RWPE2 (cell line): ENCODE measurements around the gene CASP8AP2.

Experiments used
- ATAC-seq: fragments of 200-7000 bp; cut with Tn5 transposase; 3 replicates; pipeline ENCODE4 v1.9.1; 2021; ENCODE audit warnings: low read depth
- DNase-seq: peaks from one replicate; pipeline ENCODE4 v3.0.0-alpha.2; 2020; ENCODE audit warnings: low spot score
- H3K27ac ChIP-seq: fragments of 450-650 bp; 2 replicates; pipeline ENCODE4 v1.5.1; 2017; ENCODE audit warnings: mild to moderate bottlenecking; ENCODE audit not compliant: poor library complexity, severe bottlenecking
- H3K27me3 ChIP-seq: fragments of 250-450 bp; sonication (Bioruptor Pico); 2 replicates; pipeline ENCODE4 v1.5.1; 2021; ENCODE audit warnings: mild to moderate bottlenecking, moderate library complexity; ENCODE audit not compliant: insufficient read depth, poor library complexity, severe bottlenecking
- H3K36me3 ChIP-seq: fragments of 250-450 bp; sonication (Bioruptor Pico); 2 replicates; pipeline ENCODE4 v1.5.1; 2020; ENCODE audit warnings: low read depth, mild to moderate bottlenecking, moderate library complexity
- H3K4me1 ChIP-seq: fragments of 250-450 bp; sonication (Bioruptor Pico); 2 replicates; pipeline ENCODE4 v1.5.1; 2021; ENCODE audit warnings: mild to moderate bottlenecking, moderate library complexity; ENCODE audit not compliant: insufficient read depth, poor library complexity, severe bottlenecking
- H3K4me3 ChIP-seq: fragments of 250-450 bp; sonication (Bioruptor Pico); 2 replicates; pipeline ENCODE4 v1.5.1; 2021; ENCODE audit warnings: mild to moderate bottlenecking, moderate library complexity; ENCODE audit not compliant: severe bottlenecking
- H3K9me3 ChIP-seq: fragments of 250-450 bp; sonication (Bioruptor Pico); 2 replicates; pipeline ENCODE4 v1.5.1; 2021; ENCODE audit warnings: mild to moderate bottlenecking, moderate library complexity; ENCODE audit not compliant: severe bottlenecking
- TF ChIP-seq, protein P1 (sequence below): fragments of 450-650 bp; IDR thresholded peaks from one replicate; pipeline ENCODE4 v1.5.1; 2017; ENCODE audit warnings: mild to moderate bottlenecking, moderate library complexity; ENCODE audit not compliant: poor library complexity, severe bottlenecking

The CASP8AP2 gene

DNA sequence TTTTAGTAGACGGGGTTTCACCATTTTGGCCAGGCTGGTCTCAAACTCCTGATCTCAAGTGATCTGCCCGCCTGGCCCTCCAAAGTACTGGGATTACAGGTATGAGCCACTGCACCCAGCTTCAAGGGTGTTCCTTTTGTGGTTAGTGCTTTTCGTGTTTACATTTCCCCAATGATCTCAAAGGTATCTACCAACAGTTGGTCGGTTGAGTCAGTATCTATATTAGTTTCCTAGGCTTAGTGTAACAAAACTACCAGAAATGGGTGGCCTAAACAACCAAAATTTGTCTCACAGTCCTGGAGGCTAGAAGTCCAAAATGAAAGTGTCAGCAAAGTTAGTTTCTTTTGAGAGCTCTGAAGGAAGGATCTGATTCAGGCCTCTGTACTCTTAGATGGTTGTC, 30.1 kb downstream of the CASP8AP2 start:
- no peak for ATAC-seq
- no peaks in the 10 kb centered on the region for H3K9me3 ChIP-seq
- no peaks in the 10 kb centered on the region for H3K4me1 ChIP-seq
- peaks cover 93% of the 10 kb centered on the region for H3K36me3 ChIP-seq
- no peak overlapping the region for H3K27ac ChIP-seq
- TF ChIP-seq, protein P1, sequence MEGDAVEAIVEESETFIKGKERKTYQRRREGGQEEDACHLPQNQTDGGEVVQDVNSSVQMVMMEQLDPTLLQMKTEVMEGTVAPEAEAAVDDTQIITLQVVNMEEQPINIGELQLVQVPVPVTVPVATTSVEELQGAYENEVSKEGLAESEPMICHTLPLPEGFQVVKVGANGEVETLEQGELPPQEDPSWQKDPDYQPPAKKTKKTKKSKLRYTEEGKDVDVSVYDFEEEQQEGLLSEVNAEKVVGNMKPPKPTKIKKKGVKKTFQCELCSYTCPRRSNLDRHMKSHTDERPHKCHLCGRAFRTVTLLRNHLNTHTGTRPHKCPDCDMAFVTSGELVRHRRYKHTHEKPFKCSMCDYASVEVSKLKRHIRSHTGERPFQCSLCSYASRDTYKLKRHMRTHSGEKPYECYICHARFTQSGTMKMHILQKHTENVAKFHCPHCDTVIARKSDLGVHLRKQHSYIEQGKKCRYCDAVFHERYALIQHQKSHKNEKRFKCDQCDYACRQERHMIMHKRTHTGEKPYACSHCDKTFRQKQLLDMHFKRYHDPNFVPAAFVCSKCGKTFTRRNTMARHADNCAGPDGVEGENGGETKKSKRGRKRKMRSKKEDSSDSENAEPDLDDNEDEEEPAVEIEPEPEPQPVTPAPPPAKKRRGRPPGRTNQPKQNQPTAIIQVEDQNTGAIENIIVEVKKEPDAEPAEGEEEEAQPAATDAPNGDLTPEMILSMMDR, result no peak
- no peaks in the 10 kb centered on the region for H3K27me3 ChIP-seq
- DNase-seq, result no peak
- no peak overlapping the region for H3K4me3 ChIP-seq

DNA sequence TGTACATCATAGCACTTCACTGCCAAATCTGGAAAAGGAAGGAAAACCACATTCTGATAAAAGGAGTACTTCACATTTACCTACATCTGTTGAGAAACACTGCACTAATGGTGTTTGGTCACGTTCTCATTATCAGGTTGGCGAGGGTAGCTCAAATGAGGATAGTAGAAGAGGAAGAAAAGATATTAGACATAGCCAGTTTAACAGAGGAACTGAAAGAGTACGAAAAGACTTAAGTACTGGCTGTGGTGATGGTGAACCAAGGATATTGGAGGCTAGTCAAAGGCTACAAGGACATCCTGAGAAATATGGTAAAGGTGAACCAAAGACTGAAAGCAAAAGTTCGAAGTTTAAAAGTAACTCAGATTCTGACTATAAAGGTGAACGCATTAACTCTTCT, 32.6 kb downstream of the CASP8AP2 start:
- H3K4me3 ChIP-seq, result no peak overlapping the region
- H3K36me3 ChIP-seq, result peaks cover 91% of the 10 kb centered on the region
- H3K4me1 ChIP-seq, result no peaks in the 10 kb centered on the region
- H3K9me3 ChIP-seq, result no peaks in the 10 kb centered on the region
- no peaks in the 10 kb centered on the region for H3K27me3 ChIP-seq
- TF ChIP-seq, protein P1, result no peak
- H3K27ac ChIP-seq, result no peak overlapping the region
- DNase-seq (no peak), ATAC-seq (no peak)

DNA sequence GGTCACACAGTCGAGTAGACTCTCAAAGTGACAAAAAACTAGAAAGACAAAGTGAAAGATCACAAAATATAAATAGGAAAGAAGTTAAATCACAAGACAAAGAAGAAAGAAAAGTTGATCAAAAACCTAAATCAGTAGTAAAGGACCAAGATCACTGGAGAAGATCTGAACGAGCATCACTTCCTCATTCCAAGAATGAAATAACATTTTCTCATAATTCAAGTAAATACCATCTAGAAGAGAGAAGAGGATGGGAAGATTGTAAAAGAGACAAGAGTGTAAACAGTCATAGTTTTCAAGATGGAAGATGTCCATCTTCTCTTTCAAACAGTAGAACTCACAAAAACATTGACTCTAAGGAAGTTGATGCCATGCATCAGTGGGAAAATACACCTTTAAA, 33.0 kb downstream of the CASP8AP2 start:
- H3K9me3 ChIP-seq, result no peaks in the 10 kb centered on the region
- H3K4me1 ChIP-seq, result no peaks in the 10 kb centered on the region
- peaks cover 92% of the 10 kb centered on the region for H3K36me3 ChIP-seq
- no peak overlapping the region for H3K4me3 ChIP-seq
- ATAC-seq (no peak), DNase-seq (no peak)
- H3K27ac ChIP-seq, result no peak overlapping the region
- H3K27me3 ChIP-seq, result no peaks in the 10 kb centered on the region
- TF ChIP-seq, protein P1, result no peak

DNA sequence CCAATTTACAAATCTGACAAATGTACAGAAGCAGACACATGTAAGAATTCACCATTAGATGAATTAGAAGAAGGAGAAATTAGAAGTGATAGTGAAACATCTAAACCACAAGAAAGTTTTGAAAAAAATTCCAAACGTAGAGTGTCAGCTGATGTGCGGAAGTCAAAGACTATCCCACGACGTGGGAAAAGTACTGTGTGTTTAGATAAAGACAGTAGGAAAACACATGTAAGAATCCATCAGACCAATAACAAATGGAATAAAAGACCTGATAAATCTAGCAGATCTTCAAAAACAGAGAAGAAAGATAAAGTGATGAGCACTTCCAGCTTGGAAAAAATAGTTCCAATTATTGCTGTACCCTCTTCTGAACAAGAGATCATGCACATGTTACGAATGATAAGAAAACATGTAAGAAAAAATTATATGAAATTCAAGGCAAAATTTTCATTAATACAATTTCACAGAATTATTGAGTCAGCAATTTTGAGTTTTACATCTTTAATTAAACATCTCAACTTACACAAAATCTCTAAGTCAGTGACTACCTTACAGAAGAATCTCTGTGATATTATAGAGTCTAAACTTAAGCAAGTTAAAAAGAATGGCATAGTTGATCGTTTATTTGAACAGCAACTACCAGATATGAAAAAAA, 36.5 kb downstream of the CASP8AP2 start:
- Histone ChIP-seq H3K4me3 (no peak overlapping the region), H3K4me1 (no peaks in the 10 kb centered on the region), H3K27ac (no peak overlapping the region), H3K9me3 (no peaks in the 10 kb centered on the region), H3K27me3 (no peaks in the 10 kb centered on the region), H3K36me3 (peaks cover 84% of the 10 kb centered on the region)
- ATAC-seq, result no peak
- DNase-seq, result no peak
- TF ChIP-seq, protein P1, result no peak

DNA sequence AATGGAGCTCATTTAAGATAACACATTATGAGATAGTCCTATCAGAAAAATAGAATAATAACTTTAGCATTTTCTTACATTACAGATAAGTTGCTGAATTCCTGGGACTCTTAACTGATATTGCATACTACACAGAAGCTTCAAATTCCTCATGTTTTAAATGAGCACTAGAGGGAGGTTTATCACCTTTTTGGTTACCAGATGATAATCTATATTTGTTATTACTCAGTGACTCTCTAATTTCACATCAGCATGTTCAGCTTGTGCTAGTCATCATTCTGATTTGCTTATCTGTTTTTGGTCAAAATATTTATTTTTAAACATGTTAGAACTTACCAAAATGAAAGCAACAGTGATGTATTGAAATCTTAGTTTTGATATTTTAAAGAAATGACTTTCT, 44.0 kb downstream of the CASP8AP2 start:
- no peak overlapping the region for H3K27ac ChIP-seq
- no peaks in the 10 kb centered on the region for H3K9me3 ChIP-seq
- H3K27me3 ChIP-seq, result no peaks in the 10 kb centered on the region
- TF ChIP-seq, protein P1, result peak; percentile 9
- ATAC-seq (no peak), DNase-seq (no peak)
- H3K36me3 ChIP-seq, result peaks cover 37% of the 10 kb centered on the region
- H3K4me3 ChIP-seq, result no peak overlapping the region
- no peaks in the 10 kb centered on the region for H3K4me1 ChIP-seq
